Measurements from ENCODE around the gene NEGR1. TPM values are rescaled to one million over a fixed set of nuclear protein-coding genes. Genes with fewer than 3 reads are reported as not detected.

The NEGR1 gene
- total RNA-seq, 6 donors from 2014 or later = 3.1 to 14.7 (median 8.9) TPM

GRCh38 chr1:71350805-71351204 is 931.5 kb downstream of the NEGR1 start:
- no peak for ATAC-seq (ENCODE audit: low FRiP score in 2 of 2)
- Histone ChIP-seq H3K4me1 (no peaks in the 10 kb centered on the region), H3K9me3 (no peaks in the 10 kb centered on the region), H3K27me3 (no peaks in the 10 kb centered on the region), H3K36me3 (no peaks in the 10 kb centered on the region), H3K27ac (no peak overlapping the region), H3K4me3 (no peak overlapping the region)
- DNase-seq = no peak
- WGBS, 2 donors = 49 to 51% methylated on average over 2 of the region's 2 CpGs
- TF ChIP-seq CTCF (IDR thresholded peaks at IDR 0.05) = no peak

- WGBS, 2 donors = 83% methylated on average over 1 of the region's 1 CpG
- H3K27ac ChIP-seq = no peak overlapping the region
- H3K9me3 ChIP-seq = no peaks in the 10 kb centered on the region
- H3K27me3 ChIP-seq = no peaks in the 10 kb centered on the region
- no peaks in the 10 kb centered on the region for H3K36me3 ChIP-seq
- no peaks in the 10 kb centered on the region for H3K4me1 ChIP-seq
- no peak for ATAC-seq (ENCODE audit: low FRiP score in 2 of 2)
- no peak overlapping the region for H3K4me3 ChIP-seq
- TF ChIP-seq POLR2AphosphoS5 (IDR thresholded peaks at IDR 0.05) = no peak
- no peak for TF ChIP-seq CTCF (IDR thresholded peaks at IDR 0.05)
- no peak for TF ChIP-seq EP300 (IDR thresholded peaks at IDR 0.05)
- no peak for TF ChIP-seq POLR2A (IDR thresholded peaks at IDR 0.05)
- DNase-seq = no peak
Measured at GRCh38 chr1:71350330-71350729, 932.0 kb downstream of the NEGR1 start.

Small RNA genes within 50 kb of the gene (small RNA-seq; reads per million reads assigned to genes)
- 0 reads per million in 4 donors for gene AL358453.1
- gene AL359821.1 = 0 reads per million in 4 donors

All from upper lobe of left lung (tissue), 6 donors.